K562 (cell line): ENCODE data around the gene NHLRC2. TPM values are rescaled to one million over a fixed set of nuclear protein-coding genes. Genes with fewer than 3 reads are reported as not detected.

Source experiments
- C11orf30 ChIP-seq: fragments of 450-650 bp; IDR thresholded peaks from 2 replicates; pipeline ENCODE4 v1.6.1; 2016; ENCODE audit warnings: low read depth, mild to moderate bottlenecking
- CREB1 ChIP-seq, 2 experiments: sonication (generic) in 1 of 2; formaldehyde crosslinking in 1 of 2; IDR thresholded peaks; 2 replicates each; pipeline versions ENCODE4 v1.6.1 to v1.8.0; 2012 to 2022; ENCODE audit warnings: inconsistent platforms in 1 of 2, mild to moderate bottlenecking in 1 of 2, missing genetic modification reagents in 1 of 2, moderate library complexity in 1 of 2
- DMBX1 ChIP-seq: fragments of 250-450 bp; sonication (Bioruptor Pico); IDR thresholded peaks from 2 replicates; pipeline ENCODE4 v1.8.0; 2022; ENCODE audit warnings: inconsistent platforms, mild to moderate bottlenecking, moderate library complexity, borderline replicate concordance
- NFE2L1 ChIP-seq: fragments of 450-650 bp; IDR thresholded peaks from 2 replicates; pipeline ENCODE4 v1.6.1; 2016; ENCODE audit warnings: missing genetic modification characterization, low read depth, mild to moderate bottlenecking, missing compliant biosample characterization, moderate library complexity, borderline replicate concordance
- ZNF24 ChIP-seq: fragments of 450-650 bp; IDR thresholded peaks from 2 replicates; pipeline ENCODE4 v1.6.1; 2016
- polyA plus RNA-seq, 8 experiments: library from polyadenylated mRNA; depleted of rRNA in 4 of 8; stranded (reverse) in 5 of 8; unstranded in 3 of 8; fragments of >200 nt; fragmentation: Nextera tagmentation in 2 of 8; fragmentation: Illumina TruSeq in 1 of 8; extraction: Ambion mirVana in 2 of 8; extraction: Trizol in 1 of 8; gene quantifications; 2 replicates each; pipeline versions ENCODE4 v1.2.1 to v1.2.3, GENCODE V29; 2011 to 2014; ENCODE audit warnings: inconsistent platforms in 1 of 8, missing spikeins in 1 of 8
- total RNA-seq, 7 experiments: library from RNA; depleted of rRNA in 6 of 7; stranded (reverse); fragments of >200 nt in 6 of 7; fragmentation: Illumina TruSeq in 2 of 7; extraction: Trizol in 2 of 7; gene quantifications; 2 replicates each; pipeline versions ENCODE4 v1.2.1 to v1.2.3, GENCODE V29; 2011 to 2021; ENCODE audit warnings: low replicate concordance in 1 of 7
- TF ChIP-seq, protein P1 (sequence below), 2 experiments: fragments of 450-650 bp in 1 of 2; sonication (generic) in 1 of 2; formaldehyde crosslinking in 1 of 2; IDR thresholded peaks; 2 replicates each; pipeline versions ENCODE4 v1.7.1 to v1.9.0; 2016 to 2022; ENCODE audit warnings: inconsistent platforms in 1 of 2, mild to moderate bottlenecking in 1 of 2, missing genetic modification reagents in 1 of 2
- TF ChIP-seq, protein P2 (sequence below): sonication (generic); formaldehyde crosslinking; IDR thresholded peaks from 2 replicates; pipeline ENCODE4 v1.9.0; 2022; ENCODE audit warnings: mild to moderate bottlenecking, missing genetic modification reagents
- TF ChIP-seq, protein P3 (sequence below): sonication (generic); formaldehyde crosslinking; IDR thresholded peaks from 2 replicates; pipeline ENCODE4 v1.8.0; 2023; ENCODE audit warnings: mild to moderate bottlenecking, missing genetic modification reagents
- TF ChIP-seq, protein P4 (sequence below): sonication (generic); formaldehyde crosslinking; IDR thresholded peaks from 2 replicates; pipeline ENCODE4 v1.4.0; 2020; ENCODE audit warnings: mild to moderate bottlenecking, missing genetic modification reagents

NHLRC2 gene
- total and polyA plus RNA-seq, 9 of the 15 experiments (the other 6 are each of a cell fraction or from before 2014, with no cell fraction given), result 1.5 to 22.4 (median 10.3) TPM

DNA sequence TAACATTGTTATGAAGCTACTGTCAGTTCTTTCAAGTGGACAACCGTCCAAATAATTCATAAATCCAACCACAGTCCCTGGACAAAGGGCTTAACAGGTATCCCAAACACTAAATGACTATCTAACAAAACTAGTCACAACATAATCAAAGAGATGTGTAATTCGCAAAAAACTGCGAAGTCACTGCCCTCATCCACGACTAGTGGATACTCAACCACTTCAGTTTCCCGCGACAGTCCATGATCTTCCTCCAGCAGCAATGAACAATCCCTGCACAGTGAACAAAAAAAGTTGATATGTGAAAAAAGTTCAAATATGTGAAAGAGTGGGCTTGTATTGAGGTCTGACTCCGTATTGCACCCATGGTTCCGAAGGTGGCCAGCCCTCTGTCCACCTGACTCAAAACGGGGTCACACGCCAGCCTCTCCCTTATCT is 866 bp upstream of the NHLRC2 start (continued):
- TF ChIP-seq, protein P1, sequence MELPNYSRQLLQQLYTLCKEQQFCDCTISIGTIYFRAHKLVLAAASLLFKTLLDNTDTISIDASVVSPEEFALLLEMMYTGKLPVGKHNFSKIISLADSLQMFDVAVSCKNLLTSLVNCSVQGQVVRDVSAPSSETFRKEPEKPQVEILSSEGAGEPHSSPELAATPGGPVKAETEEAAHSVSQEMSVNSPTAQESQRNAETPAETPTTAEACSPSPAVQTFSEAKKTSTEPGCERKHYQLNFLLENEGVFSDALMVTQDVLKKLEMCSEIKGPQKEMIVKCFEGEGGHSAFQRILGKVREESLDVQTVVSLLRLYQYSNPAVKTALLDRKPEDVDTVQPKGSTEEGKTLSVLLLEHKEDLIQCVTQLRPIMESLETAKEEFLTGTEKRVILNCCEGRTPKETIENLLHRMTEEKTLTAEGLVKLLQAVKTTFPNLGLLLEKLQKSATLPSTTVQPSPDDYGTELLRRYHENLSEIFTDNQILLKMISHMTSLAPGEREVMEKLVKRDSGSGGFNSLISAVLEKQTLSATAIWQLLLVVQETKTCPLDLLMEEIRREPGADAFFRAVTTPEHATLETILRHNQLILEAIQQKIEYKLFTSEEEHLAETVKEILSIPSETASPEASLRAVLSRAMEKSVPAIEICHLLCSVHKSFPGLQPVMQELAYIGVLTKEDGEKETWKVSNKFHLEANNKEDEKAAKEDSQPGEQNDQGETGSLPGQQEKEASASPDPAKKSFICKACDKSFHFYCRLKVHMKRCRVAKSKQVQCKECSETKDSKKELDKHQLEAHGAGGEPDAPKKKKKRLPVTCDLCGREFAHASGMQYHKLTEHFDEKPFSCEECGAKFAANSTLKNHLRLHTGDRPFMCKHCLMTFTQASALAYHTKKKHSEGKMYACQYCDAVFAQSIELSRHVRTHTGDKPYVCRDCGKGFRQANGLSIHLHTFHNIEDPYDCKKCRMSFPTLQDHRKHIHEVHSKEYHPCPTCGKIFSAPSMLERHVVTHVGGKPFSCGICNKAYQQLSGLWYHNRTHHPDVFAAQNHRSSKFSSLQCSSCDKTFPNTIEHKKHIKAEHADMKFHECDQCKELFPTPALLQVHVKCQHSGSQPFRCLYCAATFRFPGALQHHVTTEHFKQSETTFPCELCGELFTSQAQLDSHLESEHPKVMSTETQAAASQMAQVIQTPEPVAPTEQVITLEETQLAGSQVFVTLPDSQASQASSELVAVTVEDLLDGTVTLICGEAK (IDR thresholded peaks at IDR 0.05), result no peak
- TF ChIP-seq, protein P1 (CRISPR knock-in tag; IDR thresholded peaks at IDR 0.05), result no peak
- TF ChIP-seq, protein P2, sequence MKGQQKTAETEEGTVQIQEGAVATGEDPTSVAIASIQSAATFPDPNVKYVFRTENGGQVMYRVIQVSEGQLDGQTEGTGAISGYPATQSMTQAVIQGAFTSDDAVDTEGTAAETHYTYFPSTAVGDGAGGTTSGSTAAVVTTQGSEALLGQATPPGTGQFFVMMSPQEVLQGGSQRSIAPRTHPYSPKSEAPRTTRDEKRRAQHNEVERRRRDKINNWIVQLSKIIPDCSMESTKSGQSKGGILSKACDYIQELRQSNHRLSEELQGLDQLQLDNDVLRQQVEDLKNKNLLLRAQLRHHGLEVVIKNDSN (CRISPR knock-in tag), result peak; percentile 27; the same call in 1 of the 2 replicates
- peak; percentile 80 for TF ChIP-seq C11orf30
- no peak for TF ChIP-seq CREB1 (IDR thresholded peaks at IDR 0.05)
- TF ChIP-seq CREB1 (CRISPR knock-in tag; IDR thresholded peaks at IDR 0.05), result no peak
- TF ChIP-seq, protein P3, sequence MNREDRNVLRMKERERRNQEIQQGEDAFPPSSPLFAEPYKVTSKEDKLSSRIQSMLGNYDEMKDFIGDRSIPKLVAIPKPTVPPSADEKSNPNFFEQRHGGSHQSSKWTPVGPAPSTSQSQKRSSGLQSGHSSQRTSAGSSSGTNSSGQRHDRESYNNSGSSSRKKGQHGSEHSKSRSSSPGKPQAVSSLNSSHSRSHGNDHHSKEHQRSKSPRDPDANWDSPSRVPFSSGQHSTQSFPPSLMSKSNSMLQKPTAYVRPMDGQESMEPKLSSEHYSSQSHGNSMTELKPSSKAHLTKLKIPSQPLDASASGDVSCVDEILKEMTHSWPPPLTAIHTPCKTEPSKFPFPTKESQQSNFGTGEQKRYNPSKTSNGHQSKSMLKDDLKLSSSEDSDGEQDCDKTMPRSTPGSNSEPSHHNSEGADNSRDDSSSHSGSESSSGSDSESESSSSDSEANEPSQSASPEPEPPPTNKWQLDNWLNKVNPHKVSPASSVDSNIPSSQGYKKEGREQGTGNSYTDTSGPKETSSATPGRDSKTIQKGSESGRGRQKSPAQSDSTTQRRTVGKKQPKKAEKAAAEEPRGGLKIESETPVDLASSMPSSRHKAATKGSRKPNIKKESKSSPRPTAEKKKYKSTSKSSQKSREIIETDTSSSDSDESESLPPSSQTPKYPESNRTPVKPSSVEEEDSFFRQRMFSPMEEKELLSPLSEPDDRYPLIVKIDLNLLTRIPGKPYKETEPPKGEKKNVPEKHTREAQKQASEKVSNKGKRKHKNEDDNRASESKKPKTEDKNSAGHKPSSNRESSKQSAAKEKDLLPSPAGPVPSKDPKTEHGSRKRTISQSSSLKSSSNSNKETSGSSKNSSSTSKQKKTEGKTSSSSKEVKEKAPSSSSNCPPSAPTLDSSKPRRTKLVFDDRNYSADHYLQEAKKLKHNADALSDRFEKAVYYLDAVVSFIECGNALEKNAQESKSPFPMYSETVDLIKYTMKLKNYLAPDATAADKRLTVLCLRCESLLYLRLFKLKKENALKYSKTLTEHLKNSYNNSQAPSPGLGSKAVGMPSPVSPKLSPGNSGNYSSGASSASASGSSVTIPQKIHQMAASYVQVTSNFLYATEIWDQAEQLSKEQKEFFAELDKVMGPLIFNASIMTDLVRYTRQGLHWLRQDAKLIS (CRISPR knock-in tag), result no peak
- TF ChIP-seq ZNF24, result no peak
- 0 out of 2 replicates have a peak, but pooled peaks have one; percentile 13 for TF ChIP-seq DMBX1 (CRISPR knock-in tag)
- TF ChIP-seq, protein P4, sequence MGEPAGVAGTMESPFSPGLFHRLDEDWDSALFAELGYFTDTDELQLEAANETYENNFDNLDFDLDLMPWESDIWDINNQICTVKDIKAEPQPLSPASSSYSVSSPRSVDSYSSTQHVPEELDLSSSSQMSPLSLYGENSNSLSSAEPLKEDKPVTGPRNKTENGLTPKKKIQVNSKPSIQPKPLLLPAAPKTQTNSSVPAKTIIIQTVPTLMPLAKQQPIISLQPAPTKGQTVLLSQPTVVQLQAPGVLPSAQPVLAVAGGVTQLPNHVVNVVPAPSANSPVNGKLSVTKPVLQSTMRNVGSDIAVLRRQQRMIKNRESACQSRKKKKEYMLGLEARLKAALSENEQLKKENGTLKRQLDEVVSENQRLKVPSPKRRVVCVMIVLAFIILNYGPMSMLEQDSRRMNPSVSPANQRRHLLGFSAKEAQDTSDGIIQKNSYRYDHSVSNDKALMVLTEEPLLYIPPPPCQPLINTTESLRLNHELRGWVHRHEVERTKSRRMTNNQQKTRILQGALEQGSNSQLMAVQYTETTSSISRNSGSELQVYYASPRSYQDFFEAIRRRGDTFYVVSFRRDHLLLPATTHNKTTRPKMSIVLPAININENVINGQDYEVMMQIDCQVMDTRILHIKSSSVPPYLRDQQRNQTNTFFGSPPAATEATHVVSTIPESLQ (CRISPR knock-in tag), result 0 out of 2 replicates have a peak, but pooled peaks have one; percentile 5
- peak; percentile 71 for TF ChIP-seq NFE2L1 (tag)
